GM19324 (cell line): ENCODE data around the gene PHF21A.
"Not testable (repeated sequence)": the region's sequence is repeated elsewhere in the genome, so short reads cannot be mapped to it uniquely, and the experiment has no call there.

Experiments
- ATAC-seq: cut with Tn5 transposase; IDR thresholded peaks from one replicate; pipeline ENCODE4 v1.9.1; 2021; ENCODE audit warnings: mild to moderate bottlenecking, moderate library complexity; ENCODE audit not compliant: unreplicated experiment, low FRiP score

The PHF21A gene

DNA sequence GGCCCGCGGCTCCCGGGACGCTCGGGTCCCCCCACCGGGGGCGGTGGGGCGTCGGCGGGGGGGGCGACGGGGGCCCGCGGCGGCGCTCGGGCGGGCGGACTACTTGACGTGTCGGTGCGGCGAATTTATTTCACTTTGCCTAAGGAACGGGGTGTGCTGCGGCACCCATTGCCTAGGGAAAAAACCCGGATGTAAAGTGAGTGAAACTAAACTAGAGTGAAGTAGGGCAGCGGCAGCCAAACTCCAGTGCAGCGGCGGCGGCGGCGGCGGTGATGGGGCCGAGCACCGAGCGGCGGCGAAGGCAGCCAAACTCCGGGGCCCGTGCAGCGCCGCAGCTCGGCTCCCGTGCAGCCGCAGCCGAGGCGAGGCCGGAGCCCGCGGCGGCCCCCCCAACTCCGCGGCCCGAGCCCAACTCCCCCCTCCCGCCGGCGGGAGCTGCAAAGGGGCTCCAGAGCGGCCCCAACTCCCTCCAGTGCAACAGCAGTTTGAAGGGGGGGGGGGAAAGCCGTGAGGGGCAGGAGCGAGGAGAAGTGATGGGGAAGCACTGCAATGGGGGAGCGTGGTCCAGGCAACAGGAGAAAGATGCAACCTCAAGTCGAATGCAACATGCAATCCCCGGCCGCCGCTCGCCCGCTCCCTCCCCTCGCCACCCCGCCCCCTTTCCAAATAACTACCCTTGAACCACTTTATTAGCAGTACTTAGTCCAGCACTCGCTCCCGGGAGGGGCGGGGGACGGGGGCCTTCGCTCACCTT is 647 bp upstream of the PHF21A start:
- peak; percentile 56 for ATAC-seq

DNA sequence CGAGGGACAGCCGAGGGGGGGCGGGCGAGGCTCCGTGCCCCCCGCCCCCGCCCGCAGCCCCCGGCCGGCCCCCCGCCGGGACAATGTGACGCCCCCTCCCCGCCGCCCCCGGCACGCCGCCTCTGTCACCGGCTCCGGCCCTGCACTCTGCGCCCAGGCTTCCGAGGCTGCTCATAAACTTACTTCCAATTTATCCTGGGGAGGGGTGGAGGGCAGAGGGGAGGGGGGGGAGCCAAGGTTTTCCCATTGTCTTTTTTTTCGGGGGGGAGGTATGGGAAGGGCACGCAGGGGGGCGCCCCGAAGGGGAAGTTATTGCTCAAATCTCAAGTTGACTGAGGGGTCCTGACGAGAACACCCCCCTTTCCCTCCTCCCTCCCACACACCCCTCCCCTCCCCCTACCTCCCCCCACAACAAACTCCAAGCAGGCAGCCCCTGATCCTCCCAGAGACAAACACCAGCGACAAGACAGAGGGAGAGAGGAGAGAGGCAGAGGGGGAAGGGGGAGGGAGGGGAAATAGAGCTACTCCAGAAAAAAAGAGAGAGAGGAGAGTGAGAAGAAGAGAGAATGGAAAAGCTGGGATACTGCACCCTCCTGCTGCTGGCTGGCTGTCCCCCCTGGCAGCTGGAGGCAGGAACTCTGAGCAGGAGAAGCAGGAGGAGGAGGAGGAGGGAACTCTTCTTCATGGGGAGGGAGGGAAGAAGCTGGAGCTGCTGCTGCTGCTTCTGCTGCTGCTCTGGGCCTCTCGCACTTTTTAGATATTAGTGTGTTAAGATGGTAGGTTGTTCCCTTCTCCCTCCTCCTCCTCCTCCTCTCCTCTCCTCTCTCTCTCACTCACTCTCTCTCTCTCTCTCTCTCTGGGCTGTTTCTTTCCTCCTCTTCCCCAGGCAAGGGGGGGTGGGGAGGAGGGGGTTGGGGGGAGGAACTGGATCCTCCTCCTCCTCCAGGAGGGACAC is 631 bp downstream of the PHF21A start:
- no peak for ATAC-seq

DNA sequence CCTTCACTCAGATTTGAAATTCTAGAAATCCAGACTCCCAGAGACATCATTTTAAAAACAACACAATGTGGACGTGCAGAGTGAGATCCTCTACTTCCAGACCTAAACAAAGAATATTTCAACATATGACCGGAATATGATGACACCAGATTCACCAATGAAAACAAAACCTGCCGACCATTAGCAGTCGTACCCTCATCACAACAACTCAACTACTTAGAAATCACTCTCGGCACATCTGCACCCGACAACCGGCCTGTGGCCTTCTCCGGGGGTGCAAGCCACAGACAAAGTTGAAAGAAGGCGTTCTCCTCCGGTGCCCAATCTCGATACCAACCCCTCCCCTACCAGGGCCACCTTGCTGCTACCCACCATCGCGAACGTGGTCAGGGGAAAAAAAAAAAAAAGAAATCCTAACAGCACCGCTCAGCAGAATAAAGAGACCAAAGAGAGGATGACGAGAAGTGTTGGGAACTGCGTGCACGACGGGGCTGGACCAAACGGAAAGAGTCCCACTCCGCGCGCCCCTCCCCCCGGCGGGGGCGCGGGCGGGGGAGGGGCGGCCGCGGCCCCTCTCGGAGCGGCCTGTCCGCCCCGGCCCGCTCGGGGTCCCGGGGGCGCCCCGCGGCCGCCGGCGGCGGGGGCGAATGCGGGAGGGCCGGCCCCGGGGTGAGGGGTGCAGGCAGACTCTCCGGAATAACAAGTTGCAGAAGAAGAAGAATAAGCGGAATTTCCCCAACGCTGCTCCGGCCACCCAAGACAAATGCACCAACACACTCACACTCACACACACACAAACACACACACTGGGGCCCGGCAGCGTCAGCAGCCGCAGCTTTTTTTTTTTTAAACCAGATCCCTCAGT is 1.7 kb downstream of the PHF21A start:
- ATAC-seq: no peak

DNA sequence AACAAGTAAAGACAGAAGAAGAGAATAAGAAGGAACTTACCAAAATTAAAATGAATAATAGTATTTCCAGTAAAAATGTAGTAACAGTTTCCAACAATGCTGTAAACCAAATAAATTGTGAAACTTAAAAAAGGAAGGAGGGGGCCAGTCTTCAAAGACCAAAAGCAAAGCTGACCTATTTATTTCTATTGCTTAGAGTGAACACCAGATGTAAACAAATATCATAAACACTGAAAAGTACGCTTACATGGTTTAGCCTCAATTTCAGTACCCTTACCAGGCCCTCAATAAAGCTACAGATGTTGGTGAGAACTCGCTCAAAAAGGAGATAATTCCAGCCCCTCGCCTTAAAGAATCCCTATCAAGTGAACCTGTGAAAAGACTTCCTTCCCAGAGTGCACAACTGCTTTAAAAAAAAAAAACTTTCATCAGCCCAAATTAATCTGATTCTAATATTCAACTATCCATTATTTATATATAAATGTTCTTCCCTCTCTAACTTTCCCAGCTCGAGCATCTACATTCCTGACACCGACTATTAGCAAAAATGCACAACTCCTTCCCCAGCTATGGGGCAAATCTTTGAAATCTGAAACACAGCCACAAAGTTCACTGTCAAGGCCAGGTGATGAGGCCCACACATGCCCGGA is 2.4 kb downstream of the PHF21A start:
- ATAC-seq: no peak

DNA sequence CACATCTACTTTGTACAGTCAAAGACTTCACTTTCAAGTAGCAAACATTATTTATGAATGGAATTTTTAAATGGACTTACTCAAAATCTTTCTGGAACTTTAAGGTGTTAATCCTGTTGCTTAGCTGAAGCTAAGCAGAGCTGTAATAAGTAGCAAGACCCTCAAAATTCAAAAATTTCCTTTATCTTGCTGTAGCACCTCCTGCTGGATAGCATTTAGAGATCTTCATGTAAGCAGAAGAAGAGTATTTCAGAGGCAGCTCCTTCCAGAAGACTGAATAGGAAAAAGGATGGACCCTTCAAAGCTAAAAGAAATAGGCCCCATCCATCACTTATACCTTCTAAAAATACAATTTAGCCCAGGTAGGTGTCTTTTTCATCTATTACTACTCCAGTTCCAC is 3.4 kb downstream of the PHF21A start:
- ATAC-seq: no peak

DNA sequence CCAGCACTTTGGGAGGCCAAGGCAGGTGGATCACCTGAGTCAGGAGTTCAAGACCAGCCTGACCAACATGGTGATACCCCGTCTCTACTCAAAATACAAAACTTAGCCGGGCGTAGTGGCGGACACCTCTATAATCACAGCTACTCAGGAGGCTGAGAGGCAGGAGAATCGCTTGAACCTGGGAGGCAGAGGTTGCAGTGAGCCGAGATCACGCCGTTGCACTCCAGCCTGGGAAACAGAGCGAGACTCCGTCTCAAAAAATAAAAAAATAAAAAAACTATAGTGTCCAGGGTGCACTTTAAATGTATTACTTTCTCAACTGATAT is 4.6 kb downstream of the PHF21A start:
- ATAC-seq: not testable (repeated sequence)

DNA sequence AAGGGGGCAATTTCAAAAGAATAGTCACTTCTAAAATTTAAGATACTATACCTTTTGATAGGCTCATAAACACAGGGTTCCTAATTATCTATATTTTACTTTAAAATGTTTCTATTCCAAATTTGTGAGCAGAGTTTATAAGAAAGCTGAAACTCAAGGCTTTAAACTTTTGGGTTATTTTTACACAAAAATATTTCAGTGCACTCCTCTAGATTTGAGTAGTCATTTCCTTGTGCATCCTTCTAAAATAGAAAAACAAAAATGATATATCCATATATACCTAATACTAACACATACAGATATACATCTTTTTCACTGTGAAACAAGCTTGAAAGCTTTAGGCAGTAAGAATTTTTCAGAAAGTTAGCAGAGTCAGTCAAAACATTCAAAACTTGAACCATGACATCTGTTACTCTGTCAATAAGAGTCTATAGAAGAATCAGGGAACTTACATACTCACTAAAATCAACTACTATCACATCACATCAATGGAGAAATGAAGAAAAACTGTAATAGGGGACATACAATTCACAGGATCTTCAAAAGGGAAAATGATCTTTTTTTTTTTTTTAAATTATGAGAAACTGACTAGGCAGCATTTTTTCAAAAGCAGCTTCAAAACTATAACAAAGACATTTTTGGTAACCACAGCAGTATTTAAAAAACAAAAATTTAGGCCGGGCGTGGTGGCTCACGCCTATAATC is 5.1 kb downstream of the PHF21A start:
- no peak for ATAC-seq

DNA sequence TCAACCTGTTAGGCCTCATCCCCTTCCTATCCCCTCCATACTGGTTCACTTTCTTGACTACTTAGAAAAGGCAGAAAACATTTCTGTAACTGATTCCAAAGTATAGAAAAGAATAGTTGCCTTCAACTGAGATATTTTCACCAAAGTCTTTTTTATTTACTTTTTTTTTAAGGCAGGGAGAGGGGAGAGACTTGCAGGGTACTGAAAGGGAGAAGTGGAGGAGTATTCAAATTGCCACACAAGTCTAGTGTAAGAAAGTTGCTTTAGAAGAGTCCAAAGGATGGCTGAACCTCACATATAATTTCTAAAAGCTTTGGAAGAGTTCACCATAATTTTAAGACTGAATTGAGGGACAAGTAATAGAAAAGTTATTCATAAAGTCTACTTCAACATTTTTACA is 6.3 kb downstream of the PHF21A start:
- no peak for ATAC-seq

DNA sequence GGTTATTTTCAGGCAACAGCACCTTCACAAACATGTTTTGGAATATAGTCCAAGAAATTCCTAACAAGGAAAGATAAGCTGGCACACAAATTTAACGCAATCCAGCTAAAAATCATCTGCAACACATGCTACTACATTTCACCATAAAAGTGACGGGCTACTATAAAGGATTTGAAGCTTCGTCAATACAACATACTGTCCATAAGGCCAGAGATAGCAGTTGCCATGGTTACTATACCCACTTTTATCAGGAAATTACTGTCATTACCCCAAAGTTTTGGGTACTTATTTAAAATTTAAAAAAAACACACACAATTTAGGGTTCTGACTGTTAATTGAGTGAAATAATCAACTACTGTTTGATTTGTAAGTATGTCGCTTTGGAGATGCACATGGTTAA is 6.9 kb downstream of the PHF21A start:
- no peak for ATAC-seq

DNA sequence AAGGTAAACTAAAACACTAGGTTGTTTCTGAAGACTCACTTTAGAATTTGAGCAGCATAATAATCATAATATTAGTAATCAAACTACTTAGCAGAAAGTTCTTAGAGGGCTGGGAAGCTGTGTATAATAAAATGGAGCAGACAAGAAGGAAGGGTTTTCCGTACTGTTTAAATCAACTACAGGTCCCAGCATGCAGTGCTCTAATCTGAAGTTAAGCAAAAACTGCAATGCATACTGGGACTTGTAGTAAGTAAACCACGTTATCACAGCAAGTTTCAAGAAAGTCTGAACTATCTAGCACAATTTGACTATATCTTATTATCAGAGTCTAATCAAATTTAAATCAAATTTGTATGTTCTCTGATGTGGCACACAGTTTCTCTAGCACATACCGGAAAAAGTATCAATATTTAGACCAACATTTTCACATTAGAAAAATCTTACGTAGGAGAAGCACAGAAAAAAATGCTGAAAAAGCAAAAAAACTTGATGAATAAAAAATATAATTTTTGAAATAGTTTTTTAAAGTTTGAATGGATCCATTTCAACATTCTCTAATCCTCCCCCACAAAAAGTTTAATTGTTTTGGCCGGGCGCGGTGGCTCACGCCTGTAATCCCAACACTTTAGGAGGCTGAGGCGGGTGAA is 8.2 kb downstream of the PHF21A start:
- ATAC-seq: no peak

DNA sequence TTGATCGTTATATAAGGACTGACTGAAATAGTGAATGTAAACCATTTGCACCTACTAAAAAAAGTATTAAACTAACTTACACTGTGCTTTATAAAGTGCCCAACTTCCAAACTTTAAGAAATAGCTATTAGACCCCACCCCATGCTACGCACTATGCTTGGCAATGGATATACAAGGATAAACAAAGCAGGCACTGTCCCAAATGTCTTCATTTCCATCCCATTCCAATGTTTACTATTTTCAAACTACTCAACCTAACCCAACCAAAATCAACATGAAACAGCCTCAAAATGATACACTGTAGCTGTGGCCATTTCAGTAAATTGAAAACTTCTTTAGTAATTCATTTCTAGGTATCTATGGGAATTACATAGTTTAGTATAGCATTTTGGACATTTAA is 12.5 kb downstream of the PHF21A start:
- ATAC-seq: no peak

DNA sequence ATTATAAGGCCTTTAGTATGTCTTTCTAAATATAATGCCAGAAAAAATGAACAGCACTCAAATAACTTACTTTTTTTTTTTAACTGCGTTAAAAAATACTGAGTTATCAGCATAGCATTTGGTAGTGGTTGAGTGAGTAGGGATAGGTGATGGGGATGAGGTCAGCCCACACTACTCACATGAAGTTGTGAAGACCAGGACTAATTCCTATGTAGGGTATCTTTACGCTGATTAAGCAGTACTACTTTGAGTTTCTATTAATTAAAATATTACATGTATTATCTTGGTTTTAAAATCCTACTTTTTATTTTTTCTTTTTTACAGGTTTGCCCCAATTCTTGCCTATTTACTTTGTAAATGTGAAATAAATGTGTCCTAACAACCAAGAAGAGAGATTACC is 13.5 kb downstream of the PHF21A start:
- no peak for ATAC-seq

DNA sequence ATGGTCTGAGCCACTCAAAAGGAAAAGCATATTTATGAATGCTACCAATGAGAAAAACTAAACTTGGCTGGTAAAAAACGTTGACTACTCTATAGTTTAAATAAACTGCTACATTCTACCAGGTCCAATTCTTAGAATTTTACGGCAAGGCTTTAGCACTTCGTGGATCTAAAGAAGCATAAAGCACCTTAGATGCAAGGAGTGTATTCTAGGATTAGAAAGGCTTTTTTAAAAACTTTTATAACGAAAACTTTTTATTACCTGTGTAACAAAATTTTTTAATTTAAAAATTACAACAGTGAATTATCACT is 13.9 kb downstream of the PHF21A start:
- ATAC-seq: no peak

DNA sequence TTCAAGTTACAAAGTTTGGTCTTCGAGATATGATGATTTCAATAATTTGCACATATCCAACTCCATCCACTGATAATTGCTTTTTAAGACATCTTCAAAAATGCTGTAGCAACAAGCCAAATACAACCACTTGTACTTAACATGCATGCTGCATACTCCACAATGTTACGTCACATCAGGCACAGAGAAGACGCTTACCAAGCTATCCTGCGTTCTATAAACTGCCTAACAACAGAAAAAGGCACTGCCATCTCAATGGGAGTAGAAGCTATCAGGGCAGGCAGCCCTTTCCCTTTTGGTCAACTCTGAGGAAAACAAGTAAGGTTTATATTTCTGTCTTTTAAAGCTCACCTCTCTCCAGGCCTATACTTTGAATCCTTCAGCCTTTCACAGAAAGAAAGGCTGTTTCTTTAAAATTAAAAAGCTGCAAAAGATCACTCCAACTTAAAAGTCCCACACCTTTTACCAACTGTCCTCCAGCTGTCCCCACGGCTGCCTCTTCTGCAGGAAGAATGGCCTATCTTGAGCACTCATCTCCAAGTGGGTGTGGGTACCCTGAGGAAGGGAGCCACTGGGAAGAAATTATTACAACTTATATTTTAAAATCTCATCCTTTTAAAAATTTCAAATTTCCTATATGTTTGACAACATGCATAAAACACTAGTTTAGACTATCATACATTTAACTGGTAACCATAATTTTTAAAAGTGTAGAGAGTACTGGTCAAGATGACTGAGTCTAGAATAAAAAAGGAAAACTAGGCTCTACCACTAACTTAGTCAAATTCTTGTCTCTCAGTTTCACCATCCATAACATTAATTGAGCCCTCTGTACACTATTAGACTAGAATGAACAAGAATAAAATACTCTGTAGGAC is 14.5 kb downstream of the PHF21A start:
- ATAC-seq: no peak

DNA sequence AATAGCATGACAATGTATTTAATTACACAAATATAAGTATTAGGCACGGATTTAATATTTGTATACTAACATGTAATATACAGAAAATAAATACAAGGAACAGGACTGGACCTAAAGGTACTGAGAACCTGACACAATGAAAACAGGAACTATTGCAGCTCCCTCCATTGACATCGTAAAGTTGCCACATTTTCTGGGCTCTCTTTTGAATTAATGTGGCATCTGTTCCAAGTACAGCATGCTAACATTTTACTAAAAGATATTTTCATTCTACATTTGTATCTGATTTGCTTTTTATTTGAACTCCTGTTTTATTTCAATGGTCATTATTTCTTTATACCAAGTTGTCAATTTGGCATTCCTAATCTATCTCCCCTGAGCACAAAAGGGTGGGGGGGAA is 15.3 kb downstream of the PHF21A start:
- no peak for ATAC-seq

DNA sequence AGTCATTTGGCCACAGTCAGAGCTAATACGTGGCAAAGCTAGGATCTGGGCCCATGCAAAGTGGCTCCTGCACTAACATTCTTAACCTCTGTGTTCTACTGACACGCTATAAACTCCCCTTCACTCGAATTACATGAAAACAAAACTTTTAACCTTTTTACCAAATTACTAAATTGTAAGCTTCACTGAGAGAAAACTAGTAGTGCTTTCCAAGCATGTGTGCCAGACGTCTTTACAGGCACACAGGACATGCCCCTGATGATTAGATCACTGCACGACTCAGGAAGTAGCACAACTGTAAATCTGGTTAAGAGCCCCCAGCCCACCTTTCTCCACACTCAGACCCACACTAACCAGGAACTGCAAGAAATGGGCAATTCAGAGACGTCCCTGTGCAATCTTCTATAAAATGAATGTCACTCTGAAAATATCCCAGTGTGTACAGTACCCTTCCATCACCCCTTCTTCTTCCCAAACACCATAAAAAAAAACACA is 16.1 kb downstream of the PHF21A start:
- no peak for ATAC-seq

DNA sequence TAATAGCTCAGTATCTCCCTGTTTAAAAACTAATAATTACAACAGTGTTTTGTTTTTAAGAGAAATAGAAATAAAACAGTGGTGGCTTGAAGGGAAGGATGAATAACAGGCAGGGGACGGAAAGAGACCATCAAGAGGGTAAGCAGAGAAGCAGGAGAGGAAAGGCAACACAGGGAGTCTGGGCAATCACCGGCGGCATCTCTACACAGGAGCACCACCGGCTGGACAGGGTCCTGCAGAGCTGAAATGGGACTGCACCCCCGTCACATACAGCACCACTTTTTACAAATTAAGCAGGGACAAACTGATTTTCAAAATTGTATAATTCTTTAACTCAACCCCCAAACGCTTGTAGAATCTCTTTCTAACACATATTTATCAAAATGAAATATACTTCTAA is 18.4 kb downstream of the PHF21A start:
- no peak for ATAC-seq

DNA sequence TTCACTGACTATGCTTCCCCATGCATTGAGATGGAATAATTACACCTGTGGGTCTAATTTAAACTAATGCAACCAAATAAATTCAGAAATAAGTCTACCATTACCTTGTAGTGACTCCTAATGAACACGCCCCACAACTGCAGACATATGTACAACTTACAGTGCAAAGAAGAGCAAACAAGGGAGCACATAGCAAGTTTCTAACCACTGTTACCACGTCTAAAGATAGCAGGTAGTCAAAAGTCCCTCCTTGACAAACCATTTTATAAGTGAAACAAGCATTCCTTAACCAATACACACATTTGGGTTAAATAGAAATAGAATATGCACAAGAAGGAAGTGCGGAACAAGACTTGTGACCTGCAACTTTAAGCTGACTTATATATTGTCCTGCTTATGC is 20.6 kb downstream of the PHF21A start:
- ATAC-seq: peak; percentile 69

DNA sequence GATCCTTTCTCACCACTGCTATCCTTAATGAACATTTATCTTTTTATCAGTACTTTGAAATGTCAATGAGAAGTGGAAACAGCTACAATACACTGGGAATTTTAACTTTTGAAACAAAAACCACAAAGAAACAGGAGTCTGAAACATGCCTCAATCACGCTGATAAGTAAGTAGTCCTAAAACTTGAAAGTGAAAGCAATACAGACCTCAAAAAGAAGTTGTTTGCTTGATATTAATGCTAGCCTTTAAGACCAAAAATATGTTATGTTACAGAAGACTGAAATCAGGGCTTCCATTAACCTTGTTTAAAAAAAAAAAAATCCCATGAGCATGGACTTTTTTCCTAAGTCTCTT is 21.3 kb downstream of the PHF21A start:
- no peak for ATAC-seq
